Ovary (tissue), 9 donors: ENCODE data around the gene C4orf51. TPM values are rescaled to one million over a fixed set of nuclear protein-coding genes. Genes with fewer than 3 reads are reported as not detected.
"Not testable (repeated sequence)": the region's sequence is repeated elsewhere in the genome, so short reads cannot be mapped to it uniquely, and the experiment has no call there.

ENCODE experiments used
- DNase-seq, 5 donors: peaks; one replicate each; pipeline ENCODE4 v3.0.0-alpha.2; 2019 to 2020
- H3K27ac ChIP-seq, 2 donors: fragments of 200-600 bp; one replicate each; pipeline versions ENCODE4 v1.5.1 to v1.8.0; 2019 to 2022
- H3K27me3 ChIP-seq: fragments of 200-600 bp; one replicate; pipeline ENCODE4 v1.8.0; 2022
- H3K36me3 ChIP-seq: fragments of 200-600 bp; sonication (generic); one replicate; pipeline ENCODE4 v1.5.1; 2019
- H3K4me1 ChIP-seq: one replicate; pipeline ENCODE4 v1.8.1; 2013; ENCODE audit warnings: mild to moderate bottlenecking, moderate library complexity; ENCODE audit not compliant: insufficient read depth
- H3K4me3 ChIP-seq: fragments of 200-600 bp; sonication (generic); one replicate; pipeline ENCODE4 v1.5.1; 2017
- H3K9me3 ChIP-seq, 2 donors: fragments of 200-600 bp in 1 of 2; sonication (generic) in 1 of 2; one replicate each; pipeline versions ENCODE4 v1.5.1 to v1.8.1; 2013 to 2019; ENCODE audit warnings: mild to moderate bottlenecking in 1 of 2, moderate library complexity in 1 of 2
- CTCF ChIP-seq, 3 donors: fragments of 450-650 bp in 2 of 3; fragments of 200-600 bp in 1 of 3; IDR thresholded peaks; one replicate each; pipeline versions ENCODE4 v1.5.1 to v1.8.0; 2016 to 2022; ENCODE audit warnings: antibody characterized with exemption in 3 of 3, mild to moderate bottlenecking in 1 of 3
- EP300 ChIP-seq: sonication (generic); formaldehyde crosslinking; IDR thresholded peaks from one replicate; pipeline ENCODE4 v1.6.1; 2017; ENCODE audit warnings: antibody characterized with exemption
- POLR2A ChIP-seq: fragments of 450-650 bp; IDR thresholded peaks from one replicate; pipeline ENCODE4 v1.6.1; 2017; ENCODE audit warnings: antibody characterized with exemption, mild to moderate bottlenecking, moderate library complexity
- WGBS, 3 donors: extraction: QIAGEN DNeasy Blood & Tissue Kit in 1 of 3; methylation state at CpG; one replicate each; pipeline versions ENCODE4 v1.1.5 to v1.1.7; 2013 to 2017; 5-methylcytosine and 5-hydroxymethylcytosine counted together
- intact Hi-C, 4 donors: fragments of 100-400 bp; cut with DNase I; formaldehyde crosslinking; loops; one replicate each; pipeline versions ENCODE4 v1.11.0 to v1.15.1; 2022 to 2023
- polyA plus RNA-seq, 2 donors: library from polyadenylated mRNA; stranded (reverse); fragments of 200-250 nt in 1 of 2; fragments of 350-450 nt in 1 of 2; fragmentation: Illumina TruSeq in 1 of 2; extraction: RNeasy Lipid Tissue Mini Kit (QIAGEN cat#74804) in 1 of 2; gene quantifications; one replicate each; pipeline ENCODE4 v1.2.3, GENCODE V29; 2013 to 2014
- total RNA-seq, 7 donors: library from RNA; depleted of rRNA in 2 of 7; stranded (reverse); fragments of >200 nt in 2 of 7; fragmentation: NEBNext Ultra II Directional in 3 of 7; extraction: Animal tissue kit (Norgen Biotek cat#: 25700) in 3 of 7; gene quantifications; one replicate each; pipeline versions ENCODE4 v1.1.0 to v1.2.4, GENCODE V29; 2016 to 2023
- donor health status: DM: no; HTN: no; CAD: no; lungs with moderate emphysema.
- donor health status: DM: no; HTN: no; CAD: no.
- donor health status: Bipolar disorder and iron deficiency.
- donor health status: DM: yes; HTN: yes; CAD: no.
- donor health status: DM: no; HTN: no; CAD: no.
- donor health status: DM: yes; HTN: yes; CAD: no.

Gene C4orf51
- total and polyA plus RNA-seq, 9 donors, result not detected

- Histone ChIP-seq H3K9me3 (no peaks in the 10 kb centered on the region), H3K4me3 (no peak overlapping the region), H3K27ac (no peak overlapping the region), H3K4me1 (no peaks in the 10 kb centered on the region), H3K27me3 (no peaks in the 10 kb centered on the region), H3K36me3 (no peaks in the 10 kb centered on the region)
- WGBS, 3 donors, result 49 to 63% (median 61%) methylated on average over 1 of the region's 1 CpG
- TF ChIP-seq CTCF (IDR thresholded peaks at IDR 0.05) (no peak), POLR2A (no peak), EP300 (no peak)
- intact Hi-C loops, result no loop called here
- DNase-seq, result no peak
Measured at GRCh38 chr4:145681956-145682355, 2.0 kb downstream of the C4orf51 start.

- Histone ChIP-seq H3K27ac (no peak overlapping the region), H3K4me3 (no peak overlapping the region), H3K27me3 (no peaks in the 10 kb centered on the region), H3K4me1 (no peaks in the 10 kb centered on the region), H3K36me3 (no peaks in the 10 kb centered on the region), H3K9me3 (no peaks in the 10 kb centered on the region)
- TF ChIP-seq CTCF (IDR thresholded peaks at IDR 0.05) (no peak), POLR2A (no peak), EP300 (no peak)
- no peak for DNase-seq
- 61 to 72% (median 62%) methylated on average over 2 of the region's 2 CpGs for WGBS, 3 donors
- intact Hi-C loops, result no loop called here
Measured at GRCh38 chr4:145686991-145687390, 7.0 kb downstream of the C4orf51 start.

- TF ChIP-seq CTCF (IDR thresholded peaks at IDR 0.05), result no peak
- TF ChIP-seq EP300, result no peak
- no peak for TF ChIP-seq POLR2A
- Histone ChIP-seq H3K4me3 (no peak overlapping the region), H3K27me3 (no peaks in the 10 kb centered on the region), H3K4me1 (no peaks in the 10 kb centered on the region), H3K27ac (no peak overlapping the region), H3K9me3 (no peaks in the 10 kb centered on the region), H3K36me3 (no peaks in the 10 kb centered on the region)
- intact Hi-C loops, result no loop called here
- 66 to 84% (median 70%) methylated on average over 3 of the region's 3 CpGs for WGBS, 3 donors
- DNase-seq, result no peak
Measured at GRCh38 chr4:145690610-145691009, 10.7 kb downstream of the C4orf51 start.

GRCh38 chr4:145691416-145691815 lies 11.5 kb downstream of the C4orf51 start:
- H3K4me3 ChIP-seq, DNase-seq, H3K27me3 ChIP-seq, H3K36me3 ChIP-seq, H3K4me1 ChIP-seq, H3K9me3 ChIP-seq, intact Hi-C loops, H3K27ac ChIP-seq: not testable (repeated sequence)
- 81 to 90% (median 88%) methylated on average over 2 of the region's 2 CpGs for WGBS, 3 donors

- intact Hi-C loops, result no loop called here
Measured at GRCh38 chr4:145694929-145695328, 15.0 kb downstream of the C4orf51 start.

More at GRCh38 chr4:145694929-145695328, 15.0 kb downstream of the C4orf51 start:
- H3K9me3 ChIP-seq, result no peaks in the 10 kb centered on the region
- no peaks in the 10 kb centered on the region for H3K27me3 ChIP-seq
- DNase-seq, result no peak
- 24 to 31% (median 28%) methylated on average over 2 of the region's 2 CpGs for WGBS, 3 donors
- no peak overlapping the region for H3K27ac ChIP-seq
- no peak for TF ChIP-seq EP300
- TF ChIP-seq POLR2A, result no peak
- no peak for TF ChIP-seq CTCF (IDR thresholded peaks at IDR 0.05)
- no peak overlapping the region for H3K4me3 ChIP-seq
- H3K4me1 ChIP-seq, result no peaks in the 10 kb centered on the region
- H3K36me3 ChIP-seq, result no peaks in the 10 kb centered on the region
